HepG2 (cell line): ENCODE measurements around the gene WDR26. TPM values are rescaled to one million over a fixed set of nuclear protein-coding genes. Genes with fewer than 3 reads are reported as not detected.

Experiments used
- ATAC-seq: fragments of 200-7000 bp; cut with Tn5 transposase; 3 replicates; pipeline ENCODE4 v1.9.1; 2020; ENCODE audit warnings: mild to moderate bottlenecking, moderate library complexity
- BruUV-seq: library from RNA; stranded (reverse); fragments of 400-500 nt; replicated peaks from 2 replicates; lab custom pipeline; 2021; lab: Mats Ljungman, UMichigan
- CTCF ChIA-PET: fragments of 300-600 bp; formaldehyde crosslinking; extraction: SDS; loops from one replicate; lab custom pipeline; 2021; ENCODE audit warnings: low total read pairs, inconsistent platforms, low intra/inter-chr PET ratio; lab: Yijun Ruan, JAX
- POLR2A ChIA-PET: fragments of 350-600 bp; sonication (Branson Sonifier 250); formaldehyde crosslinking; loops from one replicate; lab custom pipeline; 2020; ENCODE audit warnings: antibody characterized with exemption, inconsistent platforms; lab: Yijun Ruan, JAX
- DNase-seq: peaks from one replicate; pipeline ENCODE4 v3.0.0-alpha.2; 2015; ENCODE audit warnings: low spot score
- FAIRE-seq: peaks from 3 replicates; lab custom pipeline; 2011; peaks lifted over from hg19 to GRCh38; lab: Jason Lieb, UNC
- H2AFZ ChIP-seq: one replicate; pipeline ENCODE4 v1.6.1; 2011; ENCODE audit warnings: low read length, inconsistent platforms
- H3K27ac ChIP-seq: fragments of 300-600 bp; 3 replicates; pipeline ENCODE4 v1.8.0; 2011; ENCODE audit warnings: mixed run types, mild to moderate bottlenecking, mixed read lengths, low read length, inconsistent platforms; ENCODE audit not compliant: insufficient read depth; ENCODE audit errors: extremely low read length
- H3K27me3 ChIP-seq, 2 experiments: fragments of 200-600 bp in 1 of 2; 2 replicates in 1 of 2; 3 replicates in 1 of 2; pipeline versions ENCODE4 v1.6.0 to v1.8.0; 2011; ENCODE audit warnings: low read length in 2 of 2, mild to moderate bottlenecking in 2 of 2, moderate library complexity in 2 of 2, inconsistent platforms in 1 of 2; ENCODE audit not compliant: insufficient read depth in 2 of 2, control insufficient read depth in 1 of 2
- H3K36me3 ChIP-seq, 2 experiments: fragments of 200-600 bp in 1 of 2; replicated peaks in 1 of 2; 2 replicates in 1 of 2; 3 replicates in 1 of 2; pipeline versions ENCODE4 v1.5.1 to v1.8.0; 2011; ENCODE audit warnings: low read length in 2 of 2, inconsistent platforms in 1 of 2; ENCODE audit not compliant: insufficient read depth in 2 of 2, control insufficient read depth in 1 of 2
- H3K4me1 ChIP-seq: 2 replicates; pipeline ENCODE4 v1.5.1; 2012; ENCODE audit warnings: low read length, inconsistent platforms; ENCODE audit not compliant: insufficient read depth
- H3K4me2 ChIP-seq: 2 replicates; pipeline ENCODE4 v1.6.0; 2011; ENCODE audit warnings: low read depth, low read length, inconsistent platforms
- H3K4me3 ChIP-seq, 3 experiments: fragments of 200-600 bp in 1 of 3; sonication (generic), shearing (Covaris generic) in 1 of 3; replicated peaks in 1 of 3; 2 replicates each; pipeline ENCODE4 v1.5.1; 2011 to 2016; ENCODE audit warnings: low read length in 3 of 3, inconsistent platforms in 2 of 3, low read depth in 2 of 3, mild to moderate bottlenecking in 2 of 3, control low read depth in 1 of 3, mixed read lengths in 1 of 3; ENCODE audit not compliant: insufficient read depth in 1 of 3
- H3K79me2 ChIP-seq: one replicate; pipeline ENCODE4 v1.6.1; 2011; ENCODE audit warnings: low read length, inconsistent platforms; ENCODE audit not compliant: insufficient read depth
- H3K9ac ChIP-seq: 2 replicates; pipeline ENCODE4 v1.6.0; 2011; ENCODE audit warnings: mild to moderate bottlenecking, low read depth, low read length, inconsistent platforms; ENCODE audit not compliant: insufficient read depth
- H3K9me3 ChIP-seq: 2 replicates; pipeline ENCODE4 v1.5.1; 2012; ENCODE audit warnings: mild to moderate bottlenecking, low read length
- H4K20me1 ChIP-seq: 2 replicates; pipeline ENCODE4 v1.6.0; 2011; ENCODE audit warnings: inconsistent platforms, mild to moderate bottlenecking, low read length, moderate library complexity; ENCODE audit not compliant: insufficient read depth
- BRD4 ChIP-seq: sonication (generic); formaldehyde crosslinking; IDR thresholded peaks from 2 replicates; pipeline ENCODE4 v1.4.0; 2020; ENCODE audit warnings: missing genetic modification reagents
- DNMT1 ChIP-seq: sonication (generic); formaldehyde crosslinking; IDR thresholded peaks from 2 replicates; pipeline ENCODE4 v1.5.1; 2020; ENCODE audit warnings: mild to moderate bottlenecking, missing genetic modification reagents
- GZF1 ChIP-seq: sonication (generic); formaldehyde crosslinking; IDR thresholded peaks from 2 replicates; pipeline ENCODE4 v1.5.1; 2020; ENCODE audit warnings: mild to moderate bottlenecking, missing genetic modification reagents
- HNF4G ChIP-seq, 2 experiments: sonication (generic) in 1 of 2; formaldehyde crosslinking in 1 of 2; IDR thresholded peaks; 2 replicates each; pipeline versions ENCODE4 v1.4.0 to v1.6.1; 2011 to 2020; ENCODE audit warnings: borderline replicate concordance in 2 of 2, low read depth in 2 of 2, mild to moderate bottlenecking in 2 of 2, low read length in 1 of 2, missing genetic modification reagents in 1 of 2, moderate library complexity in 1 of 2
- IKZF4 ChIP-seq: sonication (generic); formaldehyde crosslinking; IDR thresholded peaks from 2 replicates; pipeline ENCODE4 v1.5.1; 2020; ENCODE audit warnings: borderline replicate concordance, mild to moderate bottlenecking, low read depth, missing genetic modification reagents; ENCODE audit errors: not compliant biosample characterization
- MLXIP ChIP-seq: sonication (generic); formaldehyde crosslinking; IDR thresholded peaks from 2 replicates; pipeline ENCODE4 v1.9.0; 2021; ENCODE audit warnings: missing genetic modification reagents, borderline replicate concordance
- MYNN ChIP-seq: sonication (generic); formaldehyde crosslinking; IDR thresholded peaks from 2 replicates; pipeline ENCODE4 v1.4.0; 2020; ENCODE audit warnings: mild to moderate bottlenecking, low read depth, missing genetic modification reagents
- POGK ChIP-seq: sonication (generic); formaldehyde crosslinking; conservative IDR thresholded peaks from 2 replicates; pipeline ENCODE4 v1.8.0; 2022; ENCODE audit warnings: mild to moderate bottlenecking, moderate library complexity, missing genetic modification reagents
- RBM22 ChIP-seq: fragments of 200-400 bp; formaldehyde crosslinking; optimal IDR thresholded peaks from 2 replicates; pipeline ENCODE3; 2017; ENCODE audit warnings: mild to moderate bottlenecking, low read length, moderate library complexity
- RFXANK ChIP-seq: IDR thresholded peaks from 2 replicates; pipeline ENCODE4 v1.6.1; 2016
- SATB2 ChIP-seq: sonication (generic); formaldehyde crosslinking; IDR thresholded peaks from 2 replicates; pipeline ENCODE4 v1.5.0; 2020; ENCODE audit warnings: missing genetic modification reagents
- ZC3H4 ChIP-seq: sonication (generic); formaldehyde crosslinking; IDR thresholded peaks from 2 replicates; pipeline ENCODE4 v1.4.0; 2020; ENCODE audit warnings: missing genetic modification reagents, borderline replicate concordance
- ZNF317 ChIP-seq: sonication (generic); formaldehyde crosslinking; IDR thresholded peaks from 2 replicates; pipeline ENCODE4 v1.5.0; 2020; ENCODE audit warnings: mild to moderate bottlenecking, missing genetic modification reagents
- WGBS: methylation state at CpG from one replicate; pipeline ENCODE4 v1.1.6; 2017; ENCODE audit warnings: low lambda C conversion rate; 5-methylcytosine and 5-hydroxymethylcytosine counted together
- in situ Hi-C: cut with HindIII; loops from 2 replicates; pipeline ENCODE4 v1.10.0; 2017; ENCODE audit warnings: low pct_unique_long_range_greater_than_20kb; ENCODE audit not compliant: extremely low pct_ligation_motif_present
- intact Hi-C: fragments of 100-400 bp; cut with micrococcal nuclease; formaldehyde crosslinking; loops from one replicate; pipeline ENCODE4 v1.10.0; 2022; ENCODE audit not compliant: unreplicated experiment
- polyA plus RNA-seq, 8 experiments: library from polyadenylated mRNA; depleted of rRNA in 3 of 8; stranded (reverse) in 7 of 8; unstranded in 1 of 8; fragments of >200 nt; fragmentation: Illumina TruSeq in 4 of 8; extraction: Trizol in 4 of 8; gene quantifications; 2 replicates each; pipeline versions ENCODE4 v1.2.1 to v1.2.3, GENCODE V29; 2011 to 2016; ENCODE audit warnings: low read depth in 4 of 8, missing spikeins in 1 of 8, mixed read lengths in 1 of 8; ENCODE audit not compliant: insufficient read depth in 1 of 8
- total RNA-seq, 5 experiments: library from RNA; depleted of rRNA; stranded (reverse); fragments of >200 nt; fragmentation: Illumina TruSeq; extraction: Trizol; gene quantifications; 2 replicates each; pipeline ENCODE4 v1.2.3, GENCODE V29; 2016; ENCODE audit warnings: low read depth in 1 of 5

WDR26 gene
- total and polyA plus RNA-seq, 2 of the 13 experiments (the other 11 are each of a cell fraction or from before 2014, with no cell fraction given), result 13.2 to 23.7 TPM

GRCh38 chr1:224425279-224425884, 9.2 kb downstream of the WDR26 start:
- H3K4me1 ChIP-seq, result peaks cover 21% of the 10 kb centered on the region
- ATAC-seq (no peak), FAIRE-seq (no peak), DNase-seq (no peak)
- H2AFZ ChIP-seq, result no peak overlapping the region
- in situ Hi-C loops, result no loop called here
- H3K9ac ChIP-seq, result no peak overlapping the region
- 96% methylated on average over 6 of the region's 6 CpGs for WGBS
- peaks cover 14 to 67% of the 10 kb centered on the region in 2 experiments for H3K36me3 ChIP-seq
- CTCF ChIA-PET, result no interaction called here
- no peak for TF ChIP-seq ZNF317 (CRISPR knock-in tag)
- TF ChIP-seq DNMT1 (CRISPR knock-in tag), result no peak
- TF ChIP-seq SATB2 (CRISPR knock-in tag), result no peak
- TF ChIP-seq HNF4G (IDR thresholded peaks at IDR 0.05; ENCODE audit: borderline replicate concordance, low read depth, low read length), result no peak
- no peak for TF ChIP-seq HNF4G (CRISPR knock-in tag; IDR thresholded peaks at IDR 0.05; ENCODE audit: borderline replicate concordance, low read depth)
- no peak for TF ChIP-seq MYNN (CRISPR knock-in tag)
- no peak for TF ChIP-seq ZC3H4 (CRISPR knock-in tag)
- TF ChIP-seq GZF1, result no peak
- TF ChIP-seq RFXANK (CRISPR knock-in tag), result no peak
- TF ChIP-seq RBM22, result no peak
- TF ChIP-seq BRD4, result no peak
- peaks cover 18% of the 10 kb centered on the region for H3K79me2 ChIP-seq
- H3K9me3 ChIP-seq, result no peaks in the 10 kb centered on the region
- POLR2A ChIA-PET, result no interaction called here
- H3K27me3 ChIP-seq, result no peaks in the 10 kb centered on the region
- no peak overlapping the region for H3K4me2 ChIP-seq
- no peak overlapping the region for H3K27ac ChIP-seq
- H4K20me1 ChIP-seq, result no peaks in the 10 kb centered on the region
- intact Hi-C loops, result no loop called here
- no peak overlapping the region for H3K4me3 ChIP-seq
- no TSS peak for BruUV-seq

GRCh38 chr1:224420106-224420505, 14.5 kb downstream of the WDR26 start:
- Histone ChIP-seq H3K4me3 (no peak overlapping the region), H3K9ac (no peak overlapping the region), H3K9me3 (no peaks in the 10 kb centered on the region), H3K4me2 (no peak overlapping the region), H3K79me2 (no peaks in the 10 kb centered on the region), H3K27me3 (no peaks in the 10 kb centered on the region), H3K27ac (no peak overlapping the region), H3K4me1 (peaks cover 20% of the 10 kb centered on the region), H3K36me3 (peaks cover 25 to 85% of the 10 kb centered on the region in 2 experiments), H2AFZ (no peak overlapping the region), H4K20me1 (no peaks in the 10 kb centered on the region)
- CTCF ChIA-PET, result no interaction called here
- BruUV-seq, result no TSS peak
- no peak for FAIRE-seq
- intact Hi-C loops, result loop anchor here (5.0 kb wide), 1 partner anchor 37 kb away; no protein-coding TSS in a partner anchor
- DNase-seq, result no peak
- peak; percentile 45; the same call in 1 of the 3 replicates for ATAC-seq
- POLR2A ChIA-PET, result no interaction called here
- in situ Hi-C loops, result no loop called here
- TF ChIP-seq POGK (CRISPR knock-in tag) (no peak), IKZF4 (no peak), MLXIP (CRISPR knock-in tag) (no peak)
